GM12865 (cell line): Measurements from ENCODE around the gene NUTM2F.

Experiments
- DNase-seq: peaks from one replicate; pipeline ENCODE4 v3.0.0; 2010; ENCODE audit warnings: low read depth
- H3K4me3 ChIP-seq: 2 replicates; pipeline ENCODE4 v1.5.1; 2011; ENCODE audit warnings: mild to moderate bottlenecking, low read depth, low read length, control low read depth
- TF ChIP-seq, protein P1 (sequence below): IDR thresholded peaks from 2 replicates; pipeline ENCODE4 v1.5.1; 2011; ENCODE audit warnings: low read length, control low read depth, low read depth, inconsistent platforms; ENCODE audit not compliant: insufficient read depth; ENCODE audit errors: missing control alignments

NUTM2F gene

DNA sequence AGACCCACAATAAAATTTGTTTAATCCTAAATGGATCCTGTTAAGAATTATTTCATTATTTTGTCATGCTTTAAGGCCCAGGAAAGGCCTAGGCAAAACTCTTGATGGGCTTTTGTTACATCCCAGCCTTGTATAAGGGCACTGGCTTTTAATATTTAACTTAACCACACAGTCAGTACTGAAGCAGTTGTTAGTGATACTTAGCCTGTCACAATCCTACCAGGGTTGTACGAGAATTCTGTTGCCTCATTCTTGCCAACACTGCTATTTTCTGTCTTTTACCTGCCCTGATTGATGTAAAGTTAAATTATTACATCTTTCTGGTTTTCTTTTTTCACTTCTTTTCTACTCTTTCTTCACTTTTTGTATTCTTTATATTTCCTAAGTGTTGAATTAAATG lies 58.4 kb downstream of the NUTM2F start:
- no peak overlapping the region for H3K4me3 ChIP-seq
- TF ChIP-seq, protein P1, sequence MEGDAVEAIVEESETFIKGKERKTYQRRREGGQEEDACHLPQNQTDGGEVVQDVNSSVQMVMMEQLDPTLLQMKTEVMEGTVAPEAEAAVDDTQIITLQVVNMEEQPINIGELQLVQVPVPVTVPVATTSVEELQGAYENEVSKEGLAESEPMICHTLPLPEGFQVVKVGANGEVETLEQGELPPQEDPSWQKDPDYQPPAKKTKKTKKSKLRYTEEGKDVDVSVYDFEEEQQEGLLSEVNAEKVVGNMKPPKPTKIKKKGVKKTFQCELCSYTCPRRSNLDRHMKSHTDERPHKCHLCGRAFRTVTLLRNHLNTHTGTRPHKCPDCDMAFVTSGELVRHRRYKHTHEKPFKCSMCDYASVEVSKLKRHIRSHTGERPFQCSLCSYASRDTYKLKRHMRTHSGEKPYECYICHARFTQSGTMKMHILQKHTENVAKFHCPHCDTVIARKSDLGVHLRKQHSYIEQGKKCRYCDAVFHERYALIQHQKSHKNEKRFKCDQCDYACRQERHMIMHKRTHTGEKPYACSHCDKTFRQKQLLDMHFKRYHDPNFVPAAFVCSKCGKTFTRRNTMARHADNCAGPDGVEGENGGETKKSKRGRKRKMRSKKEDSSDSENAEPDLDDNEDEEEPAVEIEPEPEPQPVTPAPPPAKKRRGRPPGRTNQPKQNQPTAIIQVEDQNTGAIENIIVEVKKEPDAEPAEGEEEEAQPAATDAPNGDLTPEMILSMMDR, result no peak
- no peak for DNase-seq

DNA sequence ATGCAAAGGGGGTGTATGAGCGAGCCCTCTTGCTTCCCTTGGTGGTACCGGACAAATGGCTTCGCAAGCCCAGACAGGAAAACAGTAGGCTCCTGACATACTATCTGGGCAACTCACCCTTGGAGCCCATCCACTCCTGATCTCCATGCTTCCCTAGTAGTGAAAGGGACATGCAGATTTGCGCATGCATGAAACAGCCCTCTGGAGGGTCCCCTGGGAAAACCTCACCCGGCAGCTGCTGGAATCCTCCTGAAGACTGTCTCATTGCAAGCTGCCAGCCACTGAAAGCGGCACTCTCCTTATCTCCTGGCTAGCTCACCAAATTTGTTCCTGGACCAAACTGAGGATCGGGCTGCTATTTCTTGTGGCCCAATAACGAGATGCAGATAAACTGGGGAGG lies 59.2 kb downstream of the NUTM2F start:
- TF ChIP-seq, protein P1, result no peak
- no peak for DNase-seq
- H3K4me3 ChIP-seq, result no peak overlapping the region
